GM18520 (cell line): ENCODE measurements around the gene EMILIN2.

Experiments
- ATAC-seq: cut with Tn5 transposase; IDR thresholded peaks from one replicate; pipeline ENCODE4 v1.9.1; 2021; ENCODE audit not compliant: unreplicated experiment

EMILIN2 gene

DNA sequence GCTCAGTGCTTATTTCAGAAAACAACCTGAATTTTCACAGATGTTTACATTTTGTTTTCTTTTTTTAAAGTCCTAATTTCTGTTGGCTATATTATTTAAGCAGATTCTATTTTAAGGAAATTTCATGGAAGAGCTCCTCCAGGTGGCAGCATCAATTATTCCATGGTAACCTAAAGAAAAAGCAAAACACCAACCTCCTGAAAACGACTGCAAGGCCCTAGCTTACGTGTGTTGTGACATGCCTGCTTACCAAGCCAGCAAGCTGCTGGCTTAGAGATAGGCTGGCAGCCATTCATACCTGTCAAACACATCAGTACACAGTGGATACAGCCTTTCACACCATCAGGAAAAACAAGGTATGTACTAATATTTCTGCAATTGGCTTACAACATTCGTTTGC, 101.2 kb downstream of the EMILIN2 start:
- ATAC-seq: no peak

- no peak for ATAC-seq
Measured at GRCh38 chr18:2952605-2953004, 105.8 kb downstream of the EMILIN2 start.

DNA sequence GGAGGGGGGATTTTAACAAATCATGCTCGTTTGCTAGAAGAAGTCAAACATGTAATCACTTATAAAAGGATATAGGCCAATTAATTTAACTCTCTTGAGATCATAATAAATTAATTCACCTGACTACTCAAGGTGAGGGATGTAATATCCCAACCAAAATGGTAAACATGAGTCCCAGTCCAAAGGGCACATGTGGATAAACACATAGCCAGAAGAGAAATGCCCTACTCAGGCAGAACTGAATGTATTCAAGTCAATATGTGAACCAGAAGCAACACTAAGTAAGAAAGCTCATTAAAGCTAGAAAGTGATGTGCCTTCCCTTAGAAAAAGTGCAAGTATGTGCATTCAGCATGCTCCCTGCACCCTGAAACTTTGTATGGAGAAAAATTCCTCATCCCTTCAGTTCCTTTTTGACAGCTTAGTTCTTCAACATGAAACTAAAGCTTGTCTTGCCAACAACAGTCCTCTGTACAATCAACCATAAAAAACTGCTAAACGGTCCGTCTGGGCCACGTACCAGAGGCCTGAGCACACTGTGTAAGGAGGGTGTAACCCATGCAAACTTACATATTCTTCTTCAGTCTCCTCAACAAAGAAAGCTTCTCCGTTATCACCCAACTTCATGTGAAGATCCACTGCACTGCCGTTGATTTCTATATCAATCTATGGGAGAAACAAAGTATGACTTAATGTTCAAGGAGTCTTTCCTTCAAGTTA, 107.3 kb downstream of the EMILIN2 start:
- no peak for ATAC-seq

DNA sequence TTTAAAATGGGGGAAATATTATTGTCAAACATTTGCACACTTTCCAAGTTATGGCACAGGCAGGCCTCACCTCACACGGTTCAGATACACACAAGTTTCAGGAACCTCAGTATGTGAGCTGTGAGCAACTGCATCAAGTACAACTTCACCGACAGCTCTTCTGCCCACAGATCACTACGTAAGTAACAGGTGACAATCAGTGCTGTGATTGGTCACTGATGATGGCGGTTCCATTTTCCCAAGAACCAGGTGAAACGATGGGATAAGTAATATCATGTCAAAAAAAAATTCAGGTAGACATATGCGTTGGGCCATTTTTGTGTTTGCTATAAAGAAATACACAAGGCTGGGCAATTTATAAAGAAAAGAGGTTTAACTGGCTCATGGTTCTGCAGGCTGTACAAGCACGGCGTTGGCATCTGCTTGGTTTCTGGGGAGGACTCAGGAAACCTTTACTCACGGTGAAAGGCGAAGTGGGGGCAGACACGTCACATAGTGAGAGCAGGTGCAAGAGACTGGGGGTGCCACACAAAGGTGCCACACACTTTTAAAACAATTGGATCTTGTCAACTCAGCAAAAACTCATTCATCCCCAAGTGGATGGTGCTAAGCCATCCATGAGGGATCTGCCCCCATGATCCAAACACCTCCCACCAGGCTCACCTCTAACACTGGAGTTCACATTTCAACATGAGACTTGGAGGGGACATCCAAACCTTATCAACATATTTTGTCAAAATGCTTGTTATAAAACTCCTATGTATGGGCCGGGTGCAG, 108.3 kb downstream of the EMILIN2 start:
- ATAC-seq: no peak

DNA sequence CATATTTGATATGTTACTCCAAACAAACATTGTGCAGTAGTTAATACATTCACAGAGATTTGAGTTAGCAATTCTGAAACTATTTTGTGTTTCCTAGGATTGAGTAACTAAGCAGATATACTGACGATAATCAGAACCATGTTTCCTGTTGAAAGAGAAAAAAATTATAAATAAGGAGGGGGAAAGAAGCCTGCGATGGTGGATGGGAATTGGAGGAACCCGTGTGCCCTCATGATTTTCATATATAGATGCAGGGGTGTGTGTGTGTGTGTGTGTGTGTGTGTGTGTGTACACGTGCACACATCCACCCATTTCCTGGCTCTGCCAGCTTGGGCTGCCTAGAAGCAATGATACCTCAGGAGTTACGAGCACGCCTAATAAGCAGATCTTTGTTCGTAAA, 109.2 kb downstream of the EMILIN2 start:
- ATAC-seq: no peak

GRCh38 chr18:2958819-2959298, 112.1 kb downstream of the EMILIN2 start:
- ATAC-seq: peak; percentile 44

DNA sequence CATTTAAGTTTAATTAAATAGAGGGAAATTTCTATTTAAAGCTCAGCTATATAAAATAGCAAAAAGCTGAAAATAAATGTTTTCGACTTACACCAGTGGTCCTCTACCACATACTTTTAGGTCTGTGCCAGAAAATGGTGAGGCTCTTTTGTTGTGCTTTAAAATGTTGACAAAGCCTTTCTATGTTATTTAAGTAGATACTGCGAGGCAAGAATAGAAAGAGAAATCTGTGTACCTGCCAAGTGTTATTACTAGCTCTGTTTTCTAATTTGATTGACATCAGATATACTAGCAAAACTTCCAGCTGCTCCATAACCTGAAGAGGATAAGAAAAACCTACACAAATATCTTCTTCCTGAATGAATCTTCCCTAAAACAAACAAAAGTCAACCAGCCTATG, 112.5 kb downstream of the EMILIN2 start:
- no peak for ATAC-seq

GRCh38 chr18:2960983-2961696, 114.3 kb downstream of the EMILIN2 start:
- no peak for ATAC-seq

- ATAC-seq: no peak
Measured at GRCh38 chr18:2961821-2962220, 115.0 kb downstream of the EMILIN2 start.

GRCh38 chr18:2963048-2963447, 116.2 kb downstream of the EMILIN2 start:
- no peak for ATAC-seq

- ATAC-seq: no peak
Measured at GRCh38 chr18:2964361-2965010, 117.7 kb downstream of the EMILIN2 start.
